DND-41 (cell line): ENCODE data around the gene FZD8.

ENCODE experiments used
- EZH2 ChIP-seq: IDR thresholded peaks from 3 replicates; pipeline ENCODE4 v1.6.1; 2012; ENCODE audit warnings: borderline replicate concordance, low read depth, mild to moderate bottlenecking, moderate library complexity, low read length, inconsistent platforms; ENCODE audit not compliant: severe bottlenecking
- TF ChIP-seq, protein P1 (sequence below): IDR thresholded peaks from 2 replicates; pipeline ENCODE4 v1.5.1; 2012; ENCODE audit warnings: borderline replicate concordance, low read length, moderate library complexity, mild to moderate bottlenecking; ENCODE audit not compliant: poor library complexity, severe bottlenecking; ENCODE audit errors: extremely low read depth

DNA sequence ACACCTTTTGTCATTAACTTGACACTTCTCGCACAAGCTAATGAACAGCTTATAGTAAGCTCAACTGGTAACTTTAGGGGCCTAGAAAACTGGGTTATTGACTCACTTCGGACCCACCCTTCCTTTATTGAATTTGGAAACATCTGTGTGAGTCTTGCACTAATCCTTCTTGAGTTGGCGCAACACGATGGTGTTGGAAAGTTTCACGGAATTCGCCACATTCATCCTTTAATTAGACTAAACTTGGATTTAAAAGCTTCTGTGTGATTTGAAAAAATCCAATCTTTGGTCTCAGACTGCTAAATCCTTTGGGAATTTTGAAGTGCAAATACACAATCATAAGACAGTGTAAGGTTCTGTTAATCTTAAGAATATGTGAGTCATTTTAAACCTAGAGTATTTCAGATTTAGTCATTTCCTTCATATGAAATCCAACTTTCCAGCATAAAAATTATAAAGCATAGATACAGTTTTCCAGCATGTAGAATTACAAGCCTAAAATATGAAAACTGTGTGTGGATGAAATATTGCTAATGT lies 15.1 kb downstream of the FZD8 start:
- TF ChIP-seq, protein P1, sequence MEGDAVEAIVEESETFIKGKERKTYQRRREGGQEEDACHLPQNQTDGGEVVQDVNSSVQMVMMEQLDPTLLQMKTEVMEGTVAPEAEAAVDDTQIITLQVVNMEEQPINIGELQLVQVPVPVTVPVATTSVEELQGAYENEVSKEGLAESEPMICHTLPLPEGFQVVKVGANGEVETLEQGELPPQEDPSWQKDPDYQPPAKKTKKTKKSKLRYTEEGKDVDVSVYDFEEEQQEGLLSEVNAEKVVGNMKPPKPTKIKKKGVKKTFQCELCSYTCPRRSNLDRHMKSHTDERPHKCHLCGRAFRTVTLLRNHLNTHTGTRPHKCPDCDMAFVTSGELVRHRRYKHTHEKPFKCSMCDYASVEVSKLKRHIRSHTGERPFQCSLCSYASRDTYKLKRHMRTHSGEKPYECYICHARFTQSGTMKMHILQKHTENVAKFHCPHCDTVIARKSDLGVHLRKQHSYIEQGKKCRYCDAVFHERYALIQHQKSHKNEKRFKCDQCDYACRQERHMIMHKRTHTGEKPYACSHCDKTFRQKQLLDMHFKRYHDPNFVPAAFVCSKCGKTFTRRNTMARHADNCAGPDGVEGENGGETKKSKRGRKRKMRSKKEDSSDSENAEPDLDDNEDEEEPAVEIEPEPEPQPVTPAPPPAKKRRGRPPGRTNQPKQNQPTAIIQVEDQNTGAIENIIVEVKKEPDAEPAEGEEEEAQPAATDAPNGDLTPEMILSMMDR, result no peak
- no peak for TF ChIP-seq EZH2
